EL (cell line): ENCODE measurements around the gene RAN.
"Not testable (repeated sequence)": the region's sequence is repeated elsewhere in the genome, so short reads cannot be mapped to it uniquely, and the experiment has no call there.

Experiments
- DNase-seq: peaks from one replicate; pipeline ENCODE4 v3.0.0-alpha.2; 2016

Gene RAN

DNA sequence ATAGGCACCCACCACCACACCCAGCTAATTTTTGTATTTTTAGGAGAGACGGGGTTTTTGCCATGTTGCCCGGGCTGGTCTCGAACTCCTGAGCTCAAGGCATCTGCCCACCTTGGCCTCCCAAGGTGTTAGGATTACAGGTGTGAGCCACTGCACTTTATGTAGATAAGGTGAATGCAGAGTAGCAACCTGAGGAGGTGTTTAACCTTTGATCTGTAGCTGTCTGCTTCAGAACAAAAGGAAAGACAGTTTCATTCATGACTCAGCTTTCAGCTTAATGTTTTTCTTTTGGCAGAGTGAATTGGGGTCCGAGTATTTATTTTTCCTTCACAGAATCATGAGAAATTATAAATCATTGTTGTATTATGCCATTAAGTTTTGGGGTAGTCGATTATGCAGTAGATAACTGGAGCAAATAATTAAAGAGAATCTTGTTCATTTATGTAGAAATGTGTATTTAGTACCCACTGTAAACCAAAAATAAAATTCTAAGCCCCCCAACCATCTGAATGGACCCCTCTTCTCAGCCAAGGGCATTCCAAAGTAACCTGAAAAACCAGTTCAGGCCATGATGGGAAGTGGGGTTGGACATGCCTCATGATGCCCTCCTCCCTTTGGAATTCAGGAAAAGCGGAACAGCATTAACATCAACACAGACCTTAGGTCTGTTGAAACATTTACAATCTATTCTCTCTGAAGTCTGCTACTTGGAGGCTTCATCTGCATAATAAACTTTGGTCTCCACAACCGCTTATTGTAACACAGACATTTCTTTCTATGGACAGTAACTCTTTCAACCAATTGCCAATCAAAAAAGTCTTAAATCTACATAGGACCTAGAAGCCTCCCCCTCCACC is 22.1 kb upstream of the RAN start:
- DNase-seq = no peak

DNA sequence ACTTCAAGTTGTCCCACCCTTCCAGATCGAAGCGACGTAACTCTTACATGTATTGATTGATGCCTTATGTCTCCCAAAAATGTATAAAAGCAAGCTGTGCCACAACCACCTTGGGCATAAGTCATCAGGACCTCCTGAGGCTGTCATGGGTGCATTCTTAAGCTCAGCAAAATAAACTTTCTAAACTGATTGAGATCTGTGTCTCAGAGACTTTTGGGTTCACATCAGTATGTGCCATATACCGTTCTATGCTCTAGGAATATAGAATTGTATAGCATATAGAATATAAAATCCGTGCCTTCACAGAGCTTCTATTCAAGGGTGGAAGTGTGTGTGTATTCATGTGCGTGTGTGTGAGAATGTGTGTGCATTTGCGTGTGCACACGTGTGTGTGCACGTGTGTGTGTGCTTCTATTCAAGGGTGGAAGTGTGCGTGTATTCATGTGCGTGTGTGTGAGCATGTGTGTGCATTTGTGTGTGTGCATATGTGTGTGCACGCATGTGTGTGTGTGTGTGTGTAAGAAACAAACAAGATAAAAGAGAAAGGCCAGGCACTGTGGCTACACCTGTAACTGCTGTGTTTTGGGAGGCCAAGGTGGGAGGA is 21.3 kb upstream of the RAN start:
- DNase-seq = no peak

DNA sequence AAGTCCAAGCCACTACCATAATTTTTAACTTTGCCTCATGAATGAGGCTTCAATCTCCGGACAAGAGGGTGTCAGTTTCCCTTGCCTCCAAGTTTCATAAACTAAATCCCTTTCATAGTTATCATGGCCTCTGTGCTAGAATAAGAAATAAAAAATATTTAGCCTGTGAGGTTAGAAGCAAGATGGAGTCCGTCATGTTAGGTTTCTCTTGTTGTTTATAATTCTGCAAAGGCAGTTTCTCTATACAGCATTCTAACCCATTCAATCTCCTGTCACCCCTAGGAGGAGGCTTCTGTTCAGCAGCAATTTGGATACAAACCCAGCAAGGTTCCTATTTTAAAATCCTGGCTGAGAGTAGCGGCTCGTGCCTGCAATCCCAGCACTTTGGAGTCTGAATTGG is 15.8 kb upstream of the RAN start:
- no peak for DNase-seq

DNA sequence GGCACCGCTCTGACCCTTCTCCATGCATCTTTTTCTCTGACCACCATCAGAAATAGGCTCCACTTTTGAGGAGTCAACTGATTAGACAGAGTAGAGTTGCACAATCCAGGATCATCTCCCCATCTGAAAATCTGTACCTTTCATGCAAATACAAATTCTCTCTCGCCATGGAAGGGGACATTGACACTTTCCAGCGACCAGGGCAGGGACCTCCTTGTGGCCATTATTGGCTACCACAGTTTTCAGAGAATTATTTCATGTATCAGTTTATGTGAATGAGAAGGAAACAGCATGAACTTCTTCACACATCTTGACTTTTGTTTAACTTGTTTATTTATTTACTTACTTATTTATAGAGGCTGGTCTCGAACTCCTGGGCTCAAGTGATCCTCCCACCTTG is 13.8 kb upstream of the RAN start:
- no peak for DNase-seq

DNA sequence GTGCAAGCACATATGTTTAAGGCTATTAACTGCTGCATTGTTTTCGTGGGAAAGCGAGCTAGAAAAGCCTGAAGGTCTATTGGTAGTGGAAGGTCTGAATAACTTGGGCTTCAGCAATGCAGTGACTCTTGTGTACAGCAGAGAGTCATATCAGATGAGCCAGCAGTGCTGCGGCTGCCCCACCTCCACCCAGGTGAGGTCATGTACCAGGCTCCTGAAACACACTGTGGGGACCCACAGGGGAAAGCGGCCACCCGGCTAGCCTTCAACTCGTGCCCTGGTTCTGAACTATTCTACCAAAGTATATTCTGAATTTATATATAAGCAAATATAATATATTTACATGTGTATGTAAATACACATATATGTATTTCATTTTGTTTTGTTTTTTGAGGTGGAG is 12.7 kb upstream of the RAN start:
- DNase-seq = no peak

DNA sequence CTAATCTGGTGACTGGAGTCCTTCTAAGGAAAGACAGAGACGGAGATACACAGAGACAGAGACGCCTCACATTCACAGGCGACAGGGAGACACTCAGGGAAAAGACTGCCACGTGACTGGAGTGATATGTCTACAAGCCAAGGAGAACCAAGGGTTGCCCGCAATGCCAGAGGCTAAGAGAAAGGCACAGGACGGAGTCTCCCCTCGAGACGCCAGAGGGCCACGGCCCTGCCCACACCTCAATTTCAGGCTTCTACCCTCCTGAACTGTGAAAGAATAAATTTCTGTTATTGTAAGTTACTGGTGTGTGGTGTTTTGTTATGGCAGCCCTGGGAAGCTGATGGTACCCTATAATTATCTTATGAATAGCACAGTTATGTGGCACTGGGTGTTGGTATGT is 11.6 kb upstream of the RAN start:
- no peak for DNase-seq

DNA sequence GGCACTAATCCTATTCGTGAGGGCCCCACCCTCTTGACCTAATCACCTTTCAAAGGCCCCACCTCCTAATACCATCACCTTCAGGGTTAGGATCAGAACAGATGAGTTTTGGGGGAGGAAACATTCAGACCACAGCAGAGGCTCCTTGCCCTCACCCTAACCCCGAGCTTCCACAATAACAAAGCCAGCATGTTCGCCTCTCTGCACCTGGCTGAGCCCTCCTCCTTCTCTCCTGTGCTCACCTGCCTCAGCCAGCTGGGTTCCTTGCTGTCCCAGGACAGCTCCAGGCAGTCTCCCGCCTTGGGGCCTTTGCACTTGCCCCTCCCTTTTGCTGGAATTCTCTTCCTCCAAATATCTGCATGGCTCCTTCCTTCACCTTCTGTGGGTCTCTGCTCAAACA is 9.7 kb upstream of the RAN start:
- no peak for DNase-seq

DNA sequence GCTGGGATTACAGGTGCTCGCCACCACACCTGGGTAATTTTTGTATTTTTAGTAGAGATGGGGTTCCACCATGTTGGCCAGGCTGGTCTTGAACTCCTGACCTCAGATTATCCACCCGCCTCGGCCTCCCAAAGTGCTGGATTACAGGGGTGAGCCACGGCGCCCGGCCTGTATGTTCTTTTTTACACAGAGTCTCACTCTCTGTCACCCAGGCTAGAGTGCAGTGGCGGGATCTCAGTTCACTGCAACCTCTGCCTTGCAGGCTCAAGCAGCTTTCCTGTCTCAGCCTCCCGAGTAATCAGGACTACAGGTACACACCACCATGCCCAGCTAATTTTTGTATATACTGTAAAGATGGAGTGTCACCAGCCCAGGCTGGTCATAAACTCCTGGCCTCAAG is 9.1 kb upstream of the RAN start:
- not testable (repeated sequence) for DNase-seq

DNA sequence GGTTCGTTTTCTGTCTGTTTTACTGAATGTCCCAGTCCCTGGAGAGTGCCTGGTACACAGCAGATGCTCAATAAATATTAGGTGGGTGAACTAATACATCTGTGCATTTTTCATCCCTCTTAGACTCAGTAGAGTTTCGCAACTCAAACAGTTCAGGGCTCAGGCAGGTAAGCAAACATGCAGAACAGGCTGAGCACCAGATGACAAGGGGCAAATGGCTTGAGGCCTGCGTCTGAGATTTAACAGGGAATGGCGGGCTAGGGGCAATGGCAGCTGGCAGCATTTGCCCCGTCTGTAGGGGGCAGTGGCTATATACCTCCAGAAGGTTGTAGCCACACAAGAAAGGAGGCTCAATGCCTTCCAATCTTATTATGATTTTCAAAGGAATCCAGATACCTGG is 8.6 kb upstream of the RAN start:
- DNase-seq = no peak

DNA sequence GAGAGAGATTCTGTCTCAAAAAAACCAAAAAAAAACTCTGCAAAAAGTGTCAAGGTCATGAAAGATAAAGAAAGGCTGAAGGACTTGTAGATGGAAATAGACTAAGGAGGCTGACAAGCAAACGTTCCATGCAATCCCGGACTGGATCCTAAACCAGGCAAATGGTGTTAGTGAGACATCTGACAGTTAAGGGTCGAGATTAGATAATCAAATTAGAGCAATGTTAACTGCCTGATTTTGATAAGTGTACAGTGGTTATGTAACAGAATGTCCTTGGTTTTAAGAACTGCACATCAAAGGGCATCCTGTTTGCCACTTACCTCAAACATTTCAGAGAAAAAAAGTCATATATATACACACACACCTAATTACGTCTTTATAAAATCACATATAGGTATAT is 3.5 kb upstream of the RAN start:
- DNase-seq = no peak

DNA sequence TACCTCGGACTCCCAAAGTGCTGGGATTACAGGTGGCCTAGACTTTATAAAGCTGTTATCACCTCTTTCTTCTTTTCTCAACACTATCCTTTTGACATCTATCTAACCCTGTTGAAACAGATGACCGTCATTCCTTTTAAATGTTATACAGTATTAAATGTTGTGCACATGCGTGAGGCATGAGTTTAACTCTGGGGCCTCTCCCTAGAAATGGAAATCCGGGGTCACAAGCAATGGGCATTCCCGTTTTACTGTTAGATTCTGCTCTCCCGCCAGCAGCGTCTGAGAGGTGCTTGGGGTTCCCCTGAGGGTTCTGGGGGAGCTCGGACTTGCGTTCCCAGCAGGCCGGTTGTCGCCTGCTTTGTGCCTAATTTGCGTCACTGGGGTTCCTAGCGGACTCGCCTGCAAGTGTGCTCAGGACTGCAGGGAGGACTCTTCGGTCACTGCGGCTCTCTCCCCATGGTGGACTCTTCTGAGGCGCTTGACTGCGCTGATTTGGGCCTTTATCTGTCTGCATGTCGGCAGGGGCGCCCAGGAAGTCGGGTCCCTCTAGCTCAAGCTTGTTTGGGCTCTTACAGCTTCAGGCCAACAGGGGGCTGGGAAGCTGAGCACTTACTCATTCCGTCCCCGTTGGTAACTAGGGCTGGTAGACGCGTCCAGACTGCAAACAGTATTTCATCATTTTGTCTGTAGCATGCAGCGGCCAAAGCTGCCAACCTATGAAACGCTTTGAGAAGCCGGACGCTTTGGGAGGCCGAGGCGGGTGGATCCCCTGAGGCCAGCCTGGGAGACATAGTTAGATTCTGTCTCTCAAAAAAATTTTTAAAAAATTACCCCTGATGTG is 1.2 kb upstream of the RAN start:
- peak; percentile 91 for DNase-seq

DNA sequence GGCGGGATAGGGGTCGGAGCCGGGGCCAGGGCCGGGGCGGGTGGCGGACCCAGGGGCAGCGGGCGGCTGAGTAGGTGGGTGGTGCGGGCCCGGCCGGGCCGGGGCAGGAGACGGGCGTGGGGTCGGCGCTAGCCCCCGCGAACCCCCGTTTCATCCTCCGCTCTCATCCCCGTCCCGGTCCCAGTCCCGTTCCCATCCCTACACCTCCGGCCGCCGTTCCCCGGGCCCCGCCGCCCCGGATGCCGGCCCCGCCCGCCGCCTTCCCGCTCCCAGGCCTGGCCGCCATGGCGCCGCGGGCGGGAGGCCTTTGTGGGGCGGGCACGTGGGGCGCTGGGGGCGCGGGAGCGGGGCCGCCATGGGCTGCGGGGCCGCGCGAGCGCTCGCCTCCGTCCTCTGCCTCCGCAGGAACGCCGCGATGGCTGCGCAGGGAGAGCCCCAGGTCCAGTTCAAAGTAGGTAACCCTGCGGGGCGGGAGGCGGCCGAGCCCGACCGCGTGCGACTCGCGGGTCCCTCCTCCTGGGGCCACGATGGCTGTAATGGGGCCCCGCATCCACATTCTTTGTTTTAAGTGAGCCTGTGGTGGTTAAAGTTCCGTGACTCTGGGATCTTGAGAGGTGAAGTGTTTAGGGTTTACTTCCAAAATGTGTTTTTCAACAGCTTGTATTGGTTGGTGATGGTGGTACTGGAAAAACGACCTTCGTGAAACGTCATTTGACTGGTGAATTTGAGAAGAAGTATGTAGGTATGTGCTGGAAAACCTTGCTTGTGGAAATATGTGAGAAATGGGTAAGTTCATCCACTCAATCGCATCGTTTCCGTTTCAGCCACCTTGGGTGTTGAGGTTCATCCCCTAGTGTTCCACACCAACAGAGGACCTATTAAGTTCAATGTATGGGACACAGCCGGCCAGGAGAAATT is 572 bp downstream of the RAN start:
- peak; percentile 29 for DNase-seq

DNA sequence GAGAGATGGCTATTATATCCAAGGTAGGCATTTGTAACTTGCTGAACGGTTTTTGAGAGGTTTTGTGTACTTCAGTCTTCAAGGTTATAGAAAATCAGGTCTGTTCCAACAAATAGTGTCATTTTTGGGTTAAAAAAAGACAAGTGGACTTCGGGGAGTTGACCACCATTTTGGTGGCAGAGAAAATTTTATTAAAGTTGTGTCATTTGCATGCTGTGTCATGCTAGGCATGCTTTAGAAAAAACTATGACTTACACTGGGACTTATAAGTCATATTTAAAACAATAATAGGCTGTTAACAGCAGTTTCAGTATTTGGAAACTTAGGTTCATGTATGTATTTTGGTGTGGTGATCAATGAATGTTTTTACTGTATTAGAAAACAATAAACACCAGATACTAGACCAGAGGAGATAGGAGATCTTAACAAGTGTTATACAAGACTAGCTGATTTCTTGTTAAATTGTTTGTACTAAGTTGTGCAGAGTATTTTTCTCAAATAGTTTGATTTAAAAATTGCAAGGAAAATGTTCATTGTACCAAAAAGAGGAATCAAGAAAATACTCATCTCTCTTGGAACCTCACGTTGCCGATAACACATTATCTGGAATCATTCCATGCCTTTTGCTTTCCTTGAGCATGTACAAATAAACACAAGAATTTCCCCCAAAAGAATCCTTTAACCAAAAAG is 1.4 kb downstream of the RAN start:
- no peak for DNase-seq

DNA sequence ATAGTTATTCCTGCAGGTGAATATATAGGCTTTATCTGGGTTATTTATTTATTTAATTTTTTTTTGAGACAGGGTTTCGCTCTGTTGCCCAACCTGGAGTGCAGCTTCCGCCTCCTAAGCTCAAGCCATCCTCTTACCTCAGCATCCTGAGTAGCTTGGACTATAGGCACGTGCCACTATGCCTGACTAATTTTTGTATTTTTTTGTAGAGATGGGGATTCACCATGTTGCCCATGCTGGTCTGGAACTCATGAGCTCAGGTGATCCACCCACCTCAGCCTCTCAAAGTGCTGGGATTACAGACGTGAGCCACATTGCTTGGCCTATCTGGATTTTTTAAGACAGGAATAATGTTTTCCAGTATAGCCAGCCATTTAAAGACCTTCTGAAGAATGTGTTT is 2.0 kb downstream of the RAN start:
- DNase-seq = no peak

DNA sequence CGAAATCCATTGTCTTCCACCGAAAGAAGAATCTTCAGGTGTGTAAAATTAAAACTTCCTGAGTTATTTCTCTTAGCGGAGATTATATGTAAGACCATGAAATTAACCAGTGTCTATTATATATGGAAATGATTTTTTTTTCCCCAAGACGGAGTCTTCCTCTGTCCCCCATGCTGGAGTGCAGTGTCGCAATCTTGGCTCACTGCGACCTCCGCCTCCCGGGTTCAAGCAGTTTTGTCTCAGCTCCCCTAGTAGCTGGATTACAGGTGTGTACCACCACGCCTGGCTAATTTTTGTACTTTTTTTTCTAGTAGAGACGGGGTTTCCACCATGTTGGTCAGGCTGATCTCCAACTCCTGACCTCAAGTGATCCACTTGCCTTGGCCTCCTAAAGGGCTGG is 2.8 kb downstream of the RAN start:
- no peak for DNase-seq

DNA sequence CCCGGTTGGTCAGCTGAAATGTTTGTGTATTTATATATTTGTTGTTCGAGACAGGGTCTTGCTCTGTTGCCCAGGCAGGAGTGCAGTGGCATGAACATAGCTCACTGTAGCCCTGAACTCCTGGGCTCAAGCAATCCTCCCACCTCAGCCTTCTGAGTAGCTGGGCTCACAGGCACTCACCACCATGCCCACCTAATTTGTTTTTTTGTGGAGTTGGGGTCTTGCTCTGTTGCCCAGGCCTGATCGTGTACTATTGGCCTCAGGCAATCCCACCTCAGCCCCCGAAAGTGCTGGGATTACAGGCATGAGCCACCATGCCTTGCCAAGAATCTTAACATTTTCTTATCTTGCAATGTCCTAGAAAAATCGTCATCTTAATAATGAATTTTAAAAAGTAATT is 3.3 kb downstream of the RAN start:
- DNase-seq = no peak

DNA sequence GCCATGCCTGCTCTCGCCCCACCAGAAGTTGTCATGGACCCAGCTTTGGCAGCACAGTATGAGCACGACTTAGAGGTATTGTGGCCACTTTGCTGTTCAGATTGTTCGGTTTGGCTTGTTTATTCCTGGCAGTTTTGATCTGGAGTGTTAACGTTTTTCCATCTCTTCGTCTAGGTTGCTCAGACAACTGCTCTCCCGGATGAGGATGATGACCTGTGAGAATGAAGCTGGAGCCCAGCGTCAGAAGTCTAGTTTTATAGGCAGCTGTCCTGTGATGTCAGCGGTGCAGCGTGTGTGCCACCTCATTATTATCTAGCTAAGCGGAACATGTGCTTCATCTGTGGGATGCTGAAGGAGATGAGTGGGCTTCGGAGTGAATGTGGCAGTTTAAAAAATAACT is 3.8 kb downstream of the RAN start:
- not testable (repeated sequence) for DNase-seq

DNA sequence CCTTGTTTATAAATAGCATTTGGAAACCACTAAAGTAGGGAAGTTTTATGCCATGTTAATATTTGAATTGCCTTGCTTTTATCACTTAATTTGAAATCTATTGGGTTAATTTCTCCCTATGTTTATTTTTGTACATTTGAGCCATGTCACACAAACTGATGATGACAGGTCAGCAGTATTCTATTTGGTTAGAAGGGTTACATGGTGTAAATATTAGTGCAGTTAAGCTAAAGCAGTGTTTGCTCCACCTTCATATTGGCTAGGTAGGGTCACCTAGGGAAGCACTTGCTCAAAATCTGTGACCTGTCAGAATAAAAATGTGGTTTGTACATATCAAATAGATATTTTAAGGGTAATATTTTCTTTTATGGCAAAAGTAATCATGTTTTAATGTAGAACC is 4.4 kb downstream of the RAN start:
- DNase-seq = no peak

DNA sequence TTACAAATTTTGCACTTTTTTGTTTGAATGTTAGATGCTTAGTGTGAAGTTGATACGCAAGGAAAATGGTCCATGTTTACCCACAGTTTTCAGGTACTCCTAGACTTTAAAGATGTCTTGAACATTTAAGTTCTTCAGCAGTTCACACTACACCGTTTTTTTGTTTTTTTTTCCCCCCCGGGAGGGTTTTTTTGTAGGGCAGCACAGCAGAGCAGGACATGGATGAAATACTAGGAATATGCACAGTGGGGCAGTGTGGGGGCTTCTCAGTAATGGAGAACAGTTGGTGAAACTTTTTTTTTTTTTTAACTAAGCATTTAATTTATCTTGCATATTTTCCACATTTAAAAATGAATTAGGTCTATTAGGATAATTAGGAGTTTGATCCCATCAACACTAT is 4.9 kb downstream of the RAN start:
- no peak for DNase-seq

DNA sequence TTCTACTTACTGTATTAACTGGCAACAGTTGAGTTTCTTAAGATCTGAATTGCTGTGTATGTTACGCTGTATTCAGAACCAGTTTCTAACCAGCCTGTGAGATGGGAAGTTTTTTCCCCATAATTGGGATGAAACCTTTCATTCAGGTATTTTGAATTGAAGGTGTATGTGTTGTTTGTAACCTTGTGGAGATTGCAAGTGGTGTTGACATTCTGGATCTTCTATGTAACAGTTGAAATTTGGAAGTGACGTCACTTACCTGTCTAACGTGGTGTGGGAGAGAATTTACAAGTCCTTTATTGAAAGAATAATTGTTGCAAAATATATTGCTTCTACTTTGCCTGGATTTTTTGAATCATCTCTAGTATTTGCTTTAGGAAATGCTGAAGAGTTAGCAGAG is 5.5 kb downstream of the RAN start:
- no peak for DNase-seq

DNA sequence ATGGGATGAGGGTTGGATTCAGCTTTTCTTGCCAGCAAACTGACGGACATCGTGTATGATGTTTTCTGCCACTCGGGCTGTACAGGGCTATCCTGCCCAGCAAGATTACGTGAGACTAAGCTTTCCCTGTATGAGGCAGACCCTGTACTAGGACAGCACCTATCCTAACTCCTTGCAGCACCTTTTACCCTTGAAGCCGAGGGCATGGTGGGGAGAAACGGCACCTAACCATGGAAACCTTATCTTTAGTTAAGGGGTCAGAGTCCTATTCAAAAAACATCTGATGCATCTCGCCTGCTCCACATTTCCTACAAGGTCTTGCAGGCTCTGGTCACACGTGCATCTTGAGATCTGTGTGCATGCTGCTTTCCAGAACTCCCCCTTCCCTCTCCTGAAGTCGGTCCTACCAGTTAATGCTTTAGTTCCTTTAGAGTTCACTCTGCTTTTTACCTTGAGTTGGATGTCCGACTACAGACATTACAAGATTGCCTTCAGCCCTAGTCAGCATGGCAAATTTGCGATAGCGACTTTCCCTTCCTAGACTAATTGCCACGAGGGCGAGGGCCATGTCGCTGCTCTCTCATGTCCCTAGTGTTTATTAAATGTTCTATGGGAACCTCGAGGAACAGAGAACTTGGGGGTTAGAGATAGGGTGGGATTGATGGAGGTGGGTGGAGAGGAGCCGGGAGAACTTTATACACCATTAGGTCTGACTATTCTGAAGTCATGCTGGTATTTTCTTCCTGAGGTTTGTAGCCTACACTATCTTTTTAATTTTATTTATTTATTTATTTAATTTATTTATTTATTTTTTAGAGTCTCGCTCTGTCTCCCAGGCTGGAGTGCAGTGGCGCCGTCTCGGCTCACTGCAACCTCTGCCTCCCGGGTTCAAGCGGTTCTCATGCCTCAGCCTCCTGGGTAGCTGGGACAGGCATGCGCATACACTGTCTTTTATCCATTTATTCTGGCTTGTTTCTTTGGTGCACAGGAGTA is 6.6 kb downstream of the RAN start:
- no peak for DNase-seq
